Trophoblast cell (in vitro differentiated cells and primary cell): ENCODE measurements around the gene PXT1.

Source experiments
- DNase-seq, 2 donors: peaks; one replicate each; pipeline ENCODE4 v3.0.0-alpha.2; 2016
- H2AFZ ChIP-seq: 2 replicates; pipeline ENCODE4 v1.6.1; 2013; ENCODE audit warnings: low read length, moderate library complexity, mild to moderate bottlenecking; ENCODE audit not compliant: insufficient read depth, poor library complexity
- H2AK5ac ChIP-seq: 2 replicates; pipeline ENCODE4 v1.6.1; 2013; ENCODE audit warnings: mild to moderate bottlenecking, low read length
- H2BK120ac ChIP-seq: 2 replicates; pipeline ENCODE4 v1.6.1; 2013; ENCODE audit warnings: low read length, mild to moderate bottlenecking, moderate library complexity; ENCODE audit not compliant: insufficient read depth, poor library complexity
- H2BK12ac ChIP-seq: 2 replicates; pipeline ENCODE4 v1.6.1; 2013; ENCODE audit warnings: mild to moderate bottlenecking, low read length, moderate library complexity
- H2BK5ac ChIP-seq: 2 replicates; pipeline ENCODE4 v1.6.1; 2013; ENCODE audit warnings: low read length, low read depth, moderate library complexity, mild to moderate bottlenecking; ENCODE audit not compliant: poor library complexity
- H3K14ac ChIP-seq: 2 replicates; pipeline ENCODE4 v1.6.1; 2013; ENCODE audit warnings: mild to moderate bottlenecking, low read length
- H3K18ac ChIP-seq: 2 replicates; pipeline ENCODE4 v1.6.1; 2013; ENCODE audit warnings: mild to moderate bottlenecking, low read length
- H3K23ac ChIP-seq: 2 replicates; pipeline ENCODE4 v1.6.1; 2013; ENCODE audit warnings: low read length
- H3K27ac ChIP-seq: 2 replicates; pipeline ENCODE4 v1.5.1; 2013; ENCODE audit warnings: low read depth, mild to moderate bottlenecking, inconsistent platforms, low read length, moderate library complexity
- H3K27me3 ChIP-seq: 2 replicates; pipeline ENCODE4 v1.6.1; 2013; ENCODE audit warnings: inconsistent platforms, mild to moderate bottlenecking, low read length, moderate library complexity; ENCODE audit not compliant: insufficient read depth
- H3K36me3 ChIP-seq, 2 experiments: 1 replicate in 1 of 2; 2 replicates in 1 of 2; pipeline ENCODE4 v1.6.1; 2013; ENCODE audit warnings: low read length in 2 of 2, mild to moderate bottlenecking in 2 of 2, moderate library complexity in 1 of 2; ENCODE audit not compliant: insufficient read depth in 2 of 2, control insufficient read depth in 1 of 2
- H3K4ac ChIP-seq: 2 replicates; pipeline ENCODE4 v1.6.1; 2013; ENCODE audit warnings: low read depth, mild to moderate bottlenecking, low read length, moderate library complexity
- H3K4me1 ChIP-seq, 2 experiments: 1 replicate in 1 of 2; 2 replicates in 1 of 2; pipeline ENCODE4 v1.6.1; 2013; ENCODE audit warnings: low read length in 2 of 2, mild to moderate bottlenecking in 2 of 2, moderate library complexity in 1 of 2; ENCODE audit not compliant: insufficient read depth in 2 of 2, control insufficient read depth in 1 of 2
- H3K4me2 ChIP-seq: 2 replicates; pipeline ENCODE4 v1.6.1; 2013; ENCODE audit warnings: inconsistent platforms, mild to moderate bottlenecking, low read length, moderate library complexity
- H3K4me3 ChIP-seq: 2 replicates; pipeline ENCODE4 v1.5.1; 2013; ENCODE audit warnings: mild to moderate bottlenecking, low read depth, low read length, inconsistent platforms
- H3K79me1 ChIP-seq: one replicate; pipeline ENCODE4 v1.6.1; 2013; ENCODE audit warnings: low read length
- H3K79me2 ChIP-seq: 2 replicates; pipeline ENCODE4 v1.6.1; 2013; ENCODE audit warnings: low read length, mild to moderate bottlenecking; ENCODE audit not compliant: control insufficient read depth, insufficient read depth, poor library complexity
- H3K9ac ChIP-seq: 2 replicates; pipeline ENCODE4 v1.6.1; 2013; ENCODE audit warnings: mild to moderate bottlenecking, low read length
- H3K9me3 ChIP-seq: 2 replicates; pipeline ENCODE4 v1.6.1; 2013; ENCODE audit warnings: low read depth, mild to moderate bottlenecking, control low read depth, inconsistent platforms, low read length; ENCODE audit not compliant: insufficient read depth
- H4K12ac ChIP-seq: 2 replicates; pipeline ENCODE4 v1.6.1; 2013; ENCODE audit warnings: low read depth, mild to moderate bottlenecking, low read length, moderate library complexity
- H4K8ac ChIP-seq: 2 replicates; pipeline ENCODE4 v1.6.1; 2013; ENCODE audit warnings: low read depth, mild to moderate bottlenecking, low read length, moderate library complexity
- H4K91ac ChIP-seq: one replicate; pipeline ENCODE4 v1.6.1; 2013; ENCODE audit warnings: low read depth, mild to moderate bottlenecking, low read length, moderate library complexity
- WGBS: extraction: QIAGEN DNeasy Blood & Tissue Kit; methylation state at CpG from one replicate; pipeline ENCODE4 v1.1.7; 2013; ENCODE audit warnings: missing lambda C conversion rate; ENCODE audit not compliant: insufficient read length, insufficient coverage; ENCODE audit errors: extremely low coverage; 5-methylcytosine and 5-hydroxymethylcytosine counted together

PXT1 gene

GRCh38 chr6:36382976-36383375 lies 59.7 kb downstream of the PXT1 start:
- no peak overlapping the region for H3K4me2 ChIP-seq
- no peak overlapping the region for H3K18ac ChIP-seq
- no peaks in the 10 kb centered on the region for H3K79me2 ChIP-seq
- peaks cover 25% of the 10 kb centered on the region for H3K27me3 ChIP-seq
- H4K8ac ChIP-seq: no peak overlapping the region
- DNase-seq: no peak
- H2AFZ ChIP-seq: no peak overlapping the region
- no peak overlapping the region for H2BK5ac ChIP-seq
- no peak overlapping the region for H3K4ac ChIP-seq
- no peak overlapping the region for H3K14ac ChIP-seq
- no CpG with 5 or more reads among the region's 4 CpGs for WGBS
- H3K9ac ChIP-seq: no peak overlapping the region
- no peak overlapping the region for H2BK120ac ChIP-seq
- H3K79me1 ChIP-seq: no peaks in the 10 kb centered on the region
- H2AK5ac ChIP-seq: no peak overlapping the region
- H4K91ac ChIP-seq: no peak overlapping the region
- H3K4me3 ChIP-seq: no peak overlapping the region
- H3K27ac ChIP-seq: no peak overlapping the region
- H4K12ac ChIP-seq: no peak overlapping the region
- H3K4me1 ChIP-seq: peaks cover 3 to 12% of the 10 kb centered on the region in 2 experiments
- H2BK12ac ChIP-seq: no peak overlapping the region
- H3K23ac ChIP-seq: no peak overlapping the region
- peaks cover 4% of the 10 kb centered on the region for H3K9me3 ChIP-seq
- H3K36me3 ChIP-seq: no peaks in the 10 kb centered on the region

- Histone ChIP-seq H4K91ac (no peak overlapping the region), H2BK12ac (no peak overlapping the region), H3K4me3 (no peak overlapping the region), H3K18ac (no peak overlapping the region), H3K27me3 (peaks cover 13% of the 10 kb centered on the region), H3K23ac (no peak overlapping the region), H3K27ac (no peak overlapping the region), H3K14ac (no peak overlapping the region), H2BK120ac (no peak overlapping the region), H3K79me1 (no peaks in the 10 kb centered on the region), H3K4me1 (peaks cover 0 to 2% of the 10 kb centered on the region in 2 experiments), H3K36me3 (no peaks in the 10 kb centered on the region), H2BK5ac (no peak overlapping the region), H3K79me2 (no peaks in the 10 kb centered on the region), H3K9ac (no peak overlapping the region), H4K12ac (no peak overlapping the region), H4K8ac (no peak overlapping the region), H2AK5ac (no peak overlapping the region), H3K4ac (no peak overlapping the region), H3K4me2 (no peak overlapping the region), H2AFZ (no peak overlapping the region), H3K9me3 (peaks cover 4% of the 10 kb centered on the region)
- WGBS: no CpG with 5 or more reads among the region's 9 CpGs
- peak; percentile 27 to 72 for DNase-seq
These were observed 60.9 kb downstream of the PXT1 start for GRCh38 chr6:36381502-36382389.

GRCh38 chr6:36380166-36380565 lies 62.5 kb downstream of the PXT1 start:
- no peak overlapping the region for H4K91ac ChIP-seq
- H3K27me3 ChIP-seq: no peaks in the 10 kb centered on the region
- no peak overlapping the region for H4K12ac ChIP-seq
- no peak overlapping the region for H3K4me2 ChIP-seq
- no peak overlapping the region for H2BK120ac ChIP-seq
- no peaks in the 10 kb centered on the region for H3K79me2 ChIP-seq
- H3K4me3 ChIP-seq: no peak overlapping the region
- H3K23ac ChIP-seq: no peak overlapping the region
- no peaks in the 10 kb centered on the region for H3K4me1 ChIP-seq
- no peak overlapping the region for H3K18ac ChIP-seq
- H3K79me1 ChIP-seq: no peaks in the 10 kb centered on the region
- no peak overlapping the region for H2BK12ac ChIP-seq
- H4K8ac ChIP-seq: no peak overlapping the region
- H3K4ac ChIP-seq: no peak overlapping the region
- H3K9me3 ChIP-seq: peaks cover 2% of the 10 kb centered on the region
- H3K36me3 ChIP-seq: no peaks in the 10 kb centered on the region
- no peak for DNase-seq
- H2AK5ac ChIP-seq: no peak overlapping the region
- no peak overlapping the region for H3K27ac ChIP-seq
- H3K9ac ChIP-seq: no peak overlapping the region
- H2BK5ac ChIP-seq: no peak overlapping the region
- no peak overlapping the region for H3K14ac ChIP-seq
- H2AFZ ChIP-seq: no peak overlapping the region
- WGBS: no CpG with 5 or more reads among the region's 4 CpGs

GRCh38 chr6:36378936-36379335 lies 63.7 kb downstream of the PXT1 start:
- Histone ChIP-seq H3K79me1 (no peaks in the 10 kb centered on the region), H3K4me3 (no peak overlapping the region), H4K8ac (no peak overlapping the region), H3K27ac (no peak overlapping the region), H2AFZ (no peak overlapping the region), H4K91ac (no peak overlapping the region), H3K4ac (no peak overlapping the region), H3K4me2 (no peak overlapping the region), H3K18ac (no peak overlapping the region), H3K4me1 (no peaks in the 10 kb centered on the region), H3K23ac (no peak overlapping the region), H2BK120ac (no peak overlapping the region), H3K36me3 (no peaks in the 10 kb centered on the region), H3K9ac (no peak overlapping the region), H3K14ac (no peak overlapping the region), H2BK5ac (no peak overlapping the region), H3K9me3 (peaks cover 2% of the 10 kb centered on the region), H2AK5ac (no peak overlapping the region), H3K27me3 (no peaks in the 10 kb centered on the region), H2BK12ac (no peak overlapping the region), H3K79me2 (no peaks in the 10 kb centered on the region), H4K12ac (no peak overlapping the region)
- no CpG with 5 or more reads among the region's 10 CpGs for WGBS
- DNase-seq: no peak
